ENCODE results near the gene GP5. TPM values are rescaled to one million over a fixed set of nuclear protein-coding genes. Genes with fewer than 3 reads are reported as not detected.

The GP5 gene
- total and polyA plus RNA-seq, 2 experiments from 2014 or later: 0.11 TPM; not detected in 1

DNA sequence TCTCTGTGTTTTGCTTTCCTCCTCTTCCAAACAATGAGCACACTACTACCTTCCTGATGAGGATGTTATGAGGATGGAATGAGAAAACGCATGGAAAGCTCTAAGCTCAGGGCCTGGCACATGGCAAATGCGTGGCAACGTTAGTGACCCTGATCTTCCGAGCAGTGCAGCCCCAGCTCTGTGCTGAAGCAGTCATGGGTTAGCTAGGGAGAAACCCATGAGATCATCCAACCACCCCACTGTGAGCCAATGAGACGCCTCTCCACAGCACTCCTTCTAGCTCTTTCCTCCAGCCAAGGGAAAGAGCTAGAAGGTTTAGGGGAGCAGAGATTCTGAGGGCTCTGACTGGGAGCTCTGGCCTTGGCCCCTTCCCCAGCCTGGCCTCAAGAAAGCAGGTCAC is 52.4 kb downstream of the GP5 start:
- H3K9me3 ChIP-seq (ENCODE audit: low read depth): no peaks in the 10 kb centered on the region
- DNase-seq: peak; percentile 74
- H3F3A ChIP-seq (ENCODE audit: insufficient read depth): no peaks in the 10 kb centered on the region
- H4K20me1 ChIP-seq (ENCODE audit: insufficient read depth): no peaks in the 10 kb centered on the region
- TF ChIP-seq EZH2phosphoT487 (IDR thresholded peaks at IDR 0.05; ENCODE audit: insufficient read depth, low read depth) (no peak), EZH2 (IDR thresholded peaks at IDR 0.05; ENCODE audit: insufficient read depth, poor library complexity, severe bottlenecking) (no peak)
- no peak overlapping the region for H3K4me3 ChIP-seq
- H3K4me2 ChIP-seq (ENCODE audit: unreplicated experiment): no peak overlapping the region
- peaks cover 10% of the 10 kb centered on the region for H3K4me1 ChIP-seq (ENCODE audit: insufficient read depth)
- H3K9ac ChIP-seq: no peak overlapping the region
- H2AFZ ChIP-seq: no peak overlapping the region
- no peaks in the 10 kb centered on the region for H3K27me3 ChIP-seq (replicated peaks; ENCODE audit: insufficient read depth)
- H3K9me2 ChIP-seq (ENCODE audit: insufficient read depth): no peaks in the 10 kb centered on the region
- H3K27ac ChIP-seq: no peak overlapping the region
- in situ Hi-C loops (cut with MboI): no loop called here
- no peaks in the 10 kb centered on the region for H3K36me3 ChIP-seq (ENCODE audit: low read depth)
- WGBS, 2 experiments (ENCODE audit: low coverage in 1 of 2, low lambda C conversion rate in 2 of 2, missing lambda C conversion rate in 2 of 2): 28 to 35% methylated on average over 5 of the region's 5 CpGs
- H3K79me2 ChIP-seq (ENCODE audit: insufficient read depth): no peaks in the 10 kb centered on the region

GRCh38 chr3:194346035-194346434 is 53.0 kb downstream of the GP5 start:
- no peaks in the 10 kb centered on the region for H3K9me3 ChIP-seq (ENCODE audit: low read depth)
- H3K4me1 ChIP-seq (ENCODE audit: insufficient read depth): peaks cover 10% of the 10 kb centered on the region
- H3K27me3 ChIP-seq (replicated peaks; ENCODE audit: insufficient read depth): no peaks in the 10 kb centered on the region
- no peak overlapping the region for H3K4me3 ChIP-seq
- 84 to 94% methylated on average over 9 of the region's 9 CpGs for WGBS, 2 experiments (ENCODE audit: low coverage in 1 of 2, low lambda C conversion rate in 2 of 2, missing lambda C conversion rate in 2 of 2)
- H3K4me2 ChIP-seq (ENCODE audit: unreplicated experiment): no peak overlapping the region
- TF ChIP-seq EZH2 (IDR thresholded peaks at IDR 0.05; ENCODE audit: insufficient read depth, poor library complexity, severe bottlenecking) (no peak), EZH2phosphoT487 (IDR thresholded peaks at IDR 0.05; ENCODE audit: insufficient read depth, low read depth) (no peak)
- no peaks in the 10 kb centered on the region for H3K79me2 ChIP-seq (ENCODE audit: insufficient read depth)
- no peaks in the 10 kb centered on the region for H3F3A ChIP-seq (ENCODE audit: insufficient read depth)
- no peaks in the 10 kb centered on the region for H3K36me3 ChIP-seq (ENCODE audit: low read depth)
- H3K9me2 ChIP-seq (ENCODE audit: insufficient read depth): no peaks in the 10 kb centered on the region
- no peak for DNase-seq
- in situ Hi-C loops (cut with MboI): no loop called here
- no peak overlapping the region for H2AFZ ChIP-seq
- no peaks in the 10 kb centered on the region for H4K20me1 ChIP-seq (ENCODE audit: insufficient read depth)
- no peak overlapping the region for H3K9ac ChIP-seq
- no peak overlapping the region for H3K27ac ChIP-seq

Other genes starting within 250 kb of the GP5 start
- not detected in 2 replicates for gene CPN2, start 47.9 kb downstream of the GP5 start, total RNA-seq (2014; rRNA removed; shearing (Covaris generic))
- not detected in 2 replicates for gene CPN2, start 47.9 kb downstream of the GP5 start, polyA plus RNA-seq (2016; fragmentation: Nextera tagmentation; extraction: Ambion mirVana)
- 16.4 and 24.2 TPM in 2 replicates for gene LRRC15, start 29.5 kb downstream of the GP5 start, total RNA-seq (2014; rRNA removed; shearing (Covaris generic))
- 20.9 and 21.2 TPM in 2 replicates for gene LRRC15, start 29.5 kb downstream of the GP5 start, polyA plus RNA-seq (2016; fragmentation: Nextera tagmentation; extraction: Ambion mirVana)
- 232 and 241 TPM in 2 replicates for gene ATP13A3, start 87.7 kb upstream of the GP5 start, total RNA-seq (2014; rRNA removed; shearing (Covaris generic))
- 22.3 and 23.7 TPM in 2 replicates for gene ATP13A3, start 87.7 kb upstream of the GP5 start, polyA plus RNA-seq (2016; fragmentation: Nextera tagmentation; extraction: Ambion mirVana)
- 14.6 and 26.3 TPM in 2 replicates for gene TMEM44, start 234.2 kb upstream of the GP5 start, total RNA-seq (2014; rRNA removed; shearing (Covaris generic))
- gene TMEM44, start 234.2 kb upstream of the GP5 start, polyA plus RNA-seq (2016; fragmentation: Nextera tagmentation; extraction: Ambion mirVana): 13.1 and 14.3 TPM in 2 replicates

Measured in GM23248 (cell line).